ENCODE results near the gene PLEKHO1. TPM values are rescaled to one million over a fixed set of nuclear protein-coding genes. Genes with fewer than 3 reads are reported as not detected.
"Not testable (repeated sequence)": the region's sequence is repeated elsewhere in the genome, so short reads cannot be mapped to it uniquely, and the experiment has no call there.

PLEKHO1 gene
- total and polyA plus RNA-seq, 12 donors = 36.2 to 298 (median 79.9) TPM

GRCh38 chr1:150183061-150183460 lies 33.3 kb downstream of the PLEKHO1 start:
- TF ChIP-seq CTCF (IDR thresholded peaks at IDR 0.05) (no peak), POLR2A (IDR thresholded peaks at IDR 0.05) (no peak)
- intact Hi-C loops (cut with DNase I) = loop anchor here in 1 of 2 donors (10.0 kb wide), 1 partner anchor 218 kb away; no protein-coding TSS in a partner anchor
- WGBS, 4 donors = 72 to 79% (median 73%) methylated on average over 3 of the region's 3 CpGs
- Histone ChIP-seq H3K27me3 (no peaks in the 10 kb centered on the region), H3K9me3 (replicated peaks in 1 of 3) (no peaks in the 10 kb centered on the region), H3K4me1 (replicated peaks in 1 of 2) (peaks cover 0 to 11% of the 10 kb centered on the region in 2 donors), H3K27ac (peak overlapping the region in 1 of 5 donors; percentile 53), H3K36me3 (replicated peaks in 1 of 2) (no peaks in the 10 kb centered on the region), H3K4me3 (no peak overlapping the region)
- no peak for DNase-seq

GRCh38 chr1:150185481-150185880 lies 35.8 kb downstream of the PLEKHO1 start:
- WGBS, 4 donors = 86 to 96% (median 89%) methylated on average over 7 of the region's 7 CpGs

GRCh38 chr1:150186438-150186788 lies 36.7 kb downstream of the PLEKHO1 start:
- H3K27ac ChIP-seq = peak overlapping the region; percentile 32 to 69 (median 54)
- intact Hi-C loops (cut with DNase I) = loop anchor here in 1 of 2 donors (10.0 kb wide), 1 partner anchor 222 kb away; no protein-coding TSS in a partner anchor
- WGBS, 4 donors = 74 to 81% (median 78%) methylated on average over 7 of the region's 7 CpGs

More at GRCh38 chr1:150185481-150185880, 35.8 kb downstream of the PLEKHO1 start:
- Histone ChIP-seq H3K27me3 (no peaks in the 10 kb centered on the region), H3K36me3 (replicated peaks in 1 of 2) (no peaks in the 10 kb centered on the region), H3K9me3 (replicated peaks in 1 of 3) (no peaks in the 10 kb centered on the region), H3K27ac (peak overlapping the region in 1 of 5 donors; percentile 69), H3K4me1 (replicated peaks in 1 of 2) (peaks cover 0 to 11% of the 10 kb centered on the region in 2 donors), H3K4me3 (no peak overlapping the region)
- TF ChIP-seq POLR2A (IDR thresholded peaks at IDR 0.05) (no peak), CTCF (IDR thresholded peaks at IDR 0.05) (no peak)
- no peak for DNase-seq
- intact Hi-C loops (cut with DNase I) = loop anchor here in 1 of 2 donors (10.0 kb wide), 1 partner anchor 221 kb away; no protein-coding TSS in a partner anchor

GRCh38 chr1:150186789-150187559 lies 37.3 kb downstream of the PLEKHO1 start:
- TF ChIP-seq POLR2A (IDR thresholded peaks at IDR 0.05) (no peak), CTCF (IDR thresholded peaks at IDR 0.05) (peak; percentile 39 to 67 (median 54))
- no peaks in the 10 kb centered on the region for H3K36me3 ChIP-seq (replicated peaks in 1 of 2)
- peak overlapping the region; percentile 32 to 69 (median 54) for H3K27ac ChIP-seq
- H3K4me1 ChIP-seq (replicated peaks in 1 of 2) = peaks cover 0 to 11% of the 10 kb centered on the region in 2 donors
- intact Hi-C loops (cut with DNase I) = loop anchor here in 1 of 2 donors (10.0 kb wide), 1 partner anchor 222 kb away; no protein-coding TSS in a partner anchor
- H3K9me3 ChIP-seq (replicated peaks in 1 of 3) = no peaks in the 10 kb centered on the region
- peak in 5 of 7 donors; percentile 31 to 56 (median 43) for DNase-seq
- WGBS, 4 donors = 13 to 22% (median 14%) methylated on average over 10 of the region's 10 CpGs
- peak overlapping the region in 1 of 4 donors; percentile 22 for H3K4me3 ChIP-seq
- H3K27me3 ChIP-seq = no peaks in the 10 kb centered on the region

More at GRCh38 chr1:150186438-150186788, 36.7 kb downstream of the PLEKHO1 start:
- H3K27me3 ChIP-seq; H3K36me3 ChIP-seq (replicated peaks in 1 of 2); H3K9me3 ChIP-seq (replicated peaks in 1 of 3); DNase-seq: not testable (repeated sequence)
- Histone ChIP-seq H3K4me3 (peak overlapping the region in 1 of 4 donors; percentile 22), H3K4me1 (replicated peaks in 1 of 2) (peaks cover 0 to 11% of the 10 kb centered on the region in 2 donors)

Data from adrenal gland (tissue), 12 donors.